B cell (primary cell): ENCODE data around the gene TSTD2. TPM values are rescaled to one million over a fixed set of nuclear protein-coding genes. Genes with fewer than 3 reads are reported as not detected.
A peak's percentile ranks its signal among the peaks of the same experiment; 100 is the strongest.

Source experiments
- ATAC-seq: fragments of 200-7000 bp; cut with Tn5 transposase; one replicate; pipeline ENCODE4 v1.10.0; 2021; ENCODE audit warnings: low read depth, mild to moderate bottlenecking, moderate number of reproducible peaks, moderate library complexity
- CTCF ChIA-PET: fragments of 350-600 bp; sonication (Branson Sonifier 250); formaldehyde crosslinking; loops from one replicate; lab custom pipeline; 2021; ENCODE audit warnings: antibody characterized with exemption, inconsistent platforms; lab: Charles Lee
- POLR2A ChIA-PET: fragments of 350-600 bp; sonication (Branson Sonifier 250); formaldehyde crosslinking; loops from one replicate; lab custom pipeline; 2021; ENCODE audit warnings: antibody characterized with exemption; lab: Charles Lee
- DNase-seq: peaks from one replicate; pipeline ENCODE4 v3.0.0; 2013
- H2AFZ ChIP-seq: 2 replicates; pipeline ENCODE4 v1.6.1; 2012; ENCODE audit warnings: mild to moderate bottlenecking, low read depth, low read length; ENCODE audit not compliant: insufficient read depth, poor library complexity, severe bottlenecking
- H3K27ac ChIP-seq, 2 donors: 1 replicate in 1 of 2; 2 replicates in 1 of 2; pipeline ENCODE4 v1.5.1; 2012 to 2013; ENCODE audit warnings: low read length in 2 of 2, mild to moderate bottlenecking in 2 of 2, moderate library complexity in 1 of 2
- H3K27me3 ChIP-seq, 4 experiments: fragments of 200-600 bp in 1 of 4; sonication (generic) in 1 of 4; replicated peaks in 1 of 4; 1 replicate in 2 of 4; 2 replicates in 2 of 4; pipeline versions ENCODE4 v1.6.1 to v1.7.0; 2013 to 2016; ENCODE audit warnings: low read length in 3 of 4, mild to moderate bottlenecking in 2 of 4, mixed read lengths in 1 of 4, moderate library complexity in 1 of 4; ENCODE audit not compliant: insufficient read depth in 4 of 4, control insufficient read depth in 3 of 4; ENCODE audit errors: control extremely low read depth in 1 of 4
- H3K36me3 ChIP-seq, 2 experiments: replicated peaks in 1 of 2; 1 replicate in 1 of 2; 2 replicates in 1 of 2; pipeline versions ENCODE4 v1.6.1 to v1.7.1; 2013; ENCODE audit warnings: low read length in 1 of 2; ENCODE audit not compliant: insufficient read depth in 2 of 2, control insufficient read depth in 1 of 2; ENCODE audit errors: control extremely low read depth in 1 of 2, extremely low read depth in 1 of 2
- H3K4me1 ChIP-seq, 2 donors: fragments of 200-600 bp in 1 of 2; sonication (generic) in 1 of 2; 1 replicate in 1 of 2; 2 replicates in 1 of 2; pipeline versions ENCODE4 v1.5.1 to v1.6.1; 2013 to 2017; ENCODE audit warnings: low read length in 2 of 2; ENCODE audit not compliant: control insufficient read depth in 2 of 2, insufficient read depth in 2 of 2
- H3K4me2 ChIP-seq: replicated peaks from 2 replicates; pipeline ENCODE3; 2012; ENCODE audit warnings: mild to moderate bottlenecking, low read depth, low read length; ENCODE audit not compliant: poor library complexity, severe bottlenecking
- H3K4me3 ChIP-seq, 5 experiments: fragments of 200-600 bp in 1 of 5; sonication (generic) in 1 of 5; 1 replicate in 3 of 5; 2 replicates in 2 of 5; pipeline versions ENCODE4 v1.5.1 to v1.7.0; 2011 to 2016; ENCODE audit warnings: low read length in 4 of 5, mild to moderate bottlenecking in 4 of 5, low read depth in 2 of 5, control low read depth in 1 of 5, moderate library complexity in 1 of 5; ENCODE audit not compliant: insufficient read depth in 1 of 5; ENCODE audit errors: control extremely low read depth in 1 of 5, extremely low read depth in 1 of 5
- H3K79me2 ChIP-seq: fragments of 200-600 bp; sonication (generic); one replicate; pipeline ENCODE4 v1.6.0; 2016; ENCODE audit warnings: low read length; ENCODE audit not compliant: control insufficient read depth, insufficient read depth
- H3K9ac ChIP-seq: fragments of 200-600 bp; sonication (generic); 2 replicates; pipeline ENCODE4 v1.6.1; 2017; ENCODE audit warnings: mild to moderate bottlenecking, low read length, moderate library complexity
- H3K9me3 ChIP-seq, 3 donors: one replicate each; pipeline versions ENCODE4 v1.6.1 to v1.7.1; 2013; ENCODE audit warnings: low read length in 2 of 3; ENCODE audit not compliant: control insufficient read depth in 2 of 3, insufficient read depth in 1 of 3; ENCODE audit errors: control extremely low read depth in 1 of 3
- H4K20me1 ChIP-seq: 2 replicates; pipeline ENCODE4 v1.6.0; 2012; ENCODE audit warnings: mild to moderate bottlenecking, low read length; ENCODE audit not compliant: insufficient read depth, control insufficient read depth, poor library complexity, severe bottlenecking
- H3K27ac Mint-ChIP-seq: one replicate; pipeline ENCODE4 v1.8.0; 2021; ENCODE audit warnings: mixed read lengths
- H3K27me3 Mint-ChIP-seq: one replicate; pipeline ENCODE4 v1.8.0; 2021; ENCODE audit warnings: mixed read lengths
- H3K4me1 Mint-ChIP-seq: one replicate; pipeline ENCODE4 v1.8.0; 2021; ENCODE audit warnings: mixed read lengths
- H3K4me3 Mint-ChIP-seq: one replicate; pipeline ENCODE4 v1.8.0; 2021; ENCODE audit warnings: mixed read lengths
- H3K9me3 Mint-ChIP-seq: one replicate; pipeline ENCODE4 v1.8.0; 2022; ENCODE audit warnings: mixed read lengths; ENCODE audit not compliant: insufficient read depth
- CTCF ChIP-seq: fragments of 200-600 bp; IDR thresholded peaks from one replicate; pipeline ENCODE4 v1.8.0; 2022; ENCODE audit warnings: antibody characterized with exemption, mild to moderate bottlenecking
- EZH2 ChIP-seq: IDR thresholded peaks from 2 replicates; pipeline ENCODE4 v1.6.1; 2012; ENCODE audit warnings: borderline replicate concordance, low read depth, mild to moderate bottlenecking, moderate library complexity, low read length; ENCODE audit not compliant: insufficient read depth, poor library complexity, severe bottlenecking
- WGBS: methylation state at CpG from one replicate; pipeline ENCODE4 v1.1.5; 2013; ENCODE audit warnings: missing lambda C conversion rate; ENCODE audit not compliant: insufficient coverage; 5-methylcytosine and 5-hydroxymethylcytosine counted together
- intact Hi-C: fragments of 100-400 bp; cut with micrococcal nuclease; formaldehyde crosslinking; loops from one replicate; pipeline ENCODE4 v1.10.0; 2022
- polyA plus RNA-seq: library from polyadenylated mRNA; depleted of rRNA; stranded (reverse); fragments of >200 nt; gene quantifications from 2 replicates; pipeline ENCODE4 v1.2.3, GENCODE V29; 2012
- total RNA-seq, 2 donors: library from RNA; stranded (reverse); fragments of 120-200 nt in 1 of 2; gene quantifications; 1 replicate in 1 of 2; 2 replicates in 1 of 2; pipeline versions ENCODE4 v1.2.3 to v1.2.4, GENCODE V29; 2013 to 2022

The TSTD2 gene
- total and polyA plus RNA-seq, 2 donors (not counting 1 experiment from before 2014, with no cell fraction given): 12.7 to 29.2 TPM

- H3K27ac Mint-ChIP-seq: peak overlapping the region; percentile 98
- TF ChIP-seq EZH2 (no peak), CTCF (no peak)
- H3K27me3 Mint-ChIP-seq: no peaks in the 10 kb centered on the region
- peak overlapping the region; percentile 94 for H2AFZ ChIP-seq
- peaks cover 26 to 36% of the 10 kb centered on the region in 2 donors for H3K4me1 ChIP-seq
- H3K4me2 ChIP-seq: peak overlapping the region; percentile 72
- no peak for DNase-seq
- under 1% methylated on average over 41 of the region's 43 CpGs for WGBS
- H3K4me1 Mint-ChIP-seq: peaks cover 60% of the 10 kb centered on the region
- H3K9ac ChIP-seq: peak overlapping the region; percentile 96
- ATAC-seq: no peak
- H3K9me3 ChIP-seq: no peaks in the 10 kb centered on the region
- H3K79me2 ChIP-seq: peaks cover 83% of the 10 kb centered on the region
- POLR2A ChIA-PET: interaction anchor here (0.9 to 1.3 kb wide), 4 partner anchors 63 to 350 kb away, joined by 3 to 10 read pairs (median 8); partner anchors contain the start of genes TDRD7, TRMO and XPA
- H3K36me3 ChIP-seq: no peaks in the 10 kb centered on the region
- H3K27me3 ChIP-seq: no peaks in the 10 kb centered on the region
- H3K27ac ChIP-seq: peak overlapping the region; percentile 92 to 93
- CTCF ChIA-PET: interaction anchor here (0.7 to 4.9 kb wide), 8 partner anchors 9 to 777 kb away, joined by 3 to 30 read pairs (median 6); partner anchors contain the start of genes TBC1D2 and TDRD7
- intact Hi-C loops: loop anchor here (1.0 to 10.0 kb wide), 9 partner anchors 63 to 1757 kb away; partner anchors contain the start of genes ERCC6L2, NANS, TDRD7 and TRMO
- peaks cover 24% of the 10 kb centered on the region for H4K20me1 ChIP-seq
- H3K4me3 ChIP-seq: peak overlapping the region; percentile 94 to 99 (median 95)
- H3K4me3 Mint-ChIP-seq: peak overlapping the region; percentile 97
- no peaks in the 10 kb centered on the region for H3K9me3 Mint-ChIP-seq
Observed at GRCh38 chr9:97633859-97634490, 807 bp upstream of the TSTD2 start.
